Jurkat, Clone E6-1 (cell line): Measurements from ENCODE around the gene LGALS9. TPM values are rescaled to one million over a fixed set of nuclear protein-coding genes. Genes with fewer than 3 reads are reported as not detected.

Source experiments
- DNase-seq: peaks from one replicate; pipeline ENCODE4 v3.0.0-alpha.2; 2011; ENCODE audit warnings: low read depth, low spot score
- H3K4me3 ChIP-seq: 2 replicates; pipeline ENCODE4 v1.5.1; 2011; ENCODE audit warnings: mild to moderate bottlenecking, low read length, control low read depth, moderate library complexity
- polyA plus RNA-seq: library from polyadenylated mRNA; unstranded; fragments of >200 nt; gene quantifications from one replicate; pipeline ENCODE4 v1.2.1, GENCODE V29; 2012; ENCODE audit warnings: missing spikeins; ENCODE audit not compliant: insufficient read length, insufficient read depth

Gene LGALS9
- 22.1 TPM for polyA plus RNA-seq

- H3K4me3 ChIP-seq: peak within 1 kb of the TSS; percentile 90
- peak; percentile 54 for DNase-seq
Measured at GRCh38 chr17:27630607-27631410, at the start of gene LGALS9. TSS of gene LGALS9 (plus strand) at chr17:27631188. CDS start at chr17:27631266, 78 bp downstream.

- DNase-seq: no peak
Measured at GRCh38 chr17:27582696-27583095, 48.3 kb upstream of the LGALS9 start.

DNA sequence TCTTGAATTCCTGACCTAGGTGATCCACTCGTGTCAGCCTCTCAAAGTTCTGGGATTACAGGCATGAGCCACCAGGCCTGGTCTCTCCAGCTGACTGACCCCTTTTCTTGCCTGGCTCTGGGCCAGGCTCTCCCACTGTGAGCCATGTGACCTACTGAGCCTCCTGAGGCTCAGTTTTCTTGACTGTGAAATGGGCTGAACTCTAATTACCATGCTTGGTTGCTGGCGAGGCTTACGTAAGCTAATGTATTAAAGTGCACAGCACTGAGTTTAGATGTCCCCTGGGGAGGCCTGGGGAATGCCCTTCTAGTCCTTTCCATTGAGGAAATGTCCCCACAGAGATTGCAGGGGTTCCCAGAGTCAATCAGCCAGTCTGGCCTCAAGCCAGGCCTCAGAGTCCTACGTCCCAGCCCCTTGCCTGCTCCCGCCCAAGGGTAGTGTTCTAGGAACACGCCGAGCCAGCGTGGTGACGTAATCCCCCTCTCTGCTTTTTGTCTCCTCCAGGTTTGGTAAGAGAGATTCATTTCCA lies 45.8 kb upstream of the LGALS9 start:
- no peak overlapping the region for H3K4me3 ChIP-seq
- no peak for DNase-seq

More at GRCh38 chr17:27582696-27583095, 48.3 kb upstream of the LGALS9 start:
- H3K4me3 ChIP-seq: no peak overlapping the region

DNA sequence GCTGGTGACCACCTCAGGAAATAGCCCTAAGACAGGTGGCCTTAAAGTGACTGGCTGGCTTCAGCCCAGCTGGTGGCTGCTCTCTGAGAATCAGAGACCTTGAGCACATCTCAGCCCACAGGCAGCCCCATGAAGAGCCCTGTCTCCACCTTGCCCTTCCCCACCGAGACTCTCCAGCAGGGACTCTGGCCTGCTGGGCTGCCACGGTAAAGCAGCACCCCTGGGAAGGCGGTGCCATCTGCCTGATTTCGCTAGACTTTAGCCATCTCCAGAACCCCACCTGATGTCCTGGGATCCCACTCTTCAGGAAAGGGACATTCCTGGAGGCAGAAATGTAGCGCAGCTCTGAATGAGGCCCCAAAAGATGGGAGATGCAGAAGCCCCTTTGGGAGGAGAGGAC lies 45.2 kb upstream of the LGALS9 start:
- H3K4me3 ChIP-seq: no peak overlapping the region
- DNase-seq: no peak

- no peak for DNase-seq
- H3K4me3 ChIP-seq: no peak overlapping the region
Measured at GRCh38 chr17:27586203-27586721, 44.7 kb upstream of the LGALS9 start.

GRCh38 chr17:27588354-27588753 lies 42.6 kb upstream of the LGALS9 start:
- DNase-seq: no peak
- H3K4me3 ChIP-seq: no peak overlapping the region

GRCh38 chr17:27590864-27591263 lies 40.1 kb upstream of the LGALS9 start:
- no peak for DNase-seq
- no peak overlapping the region for H3K4me3 ChIP-seq

GRCh38 chr17:27591986-27592385 lies 39.0 kb upstream of the LGALS9 start:
- H3K4me3 ChIP-seq: no peak overlapping the region
- DNase-seq: no peak

GRCh38 chr17:27593232-27593856 lies 37.6 kb upstream of the LGALS9 start:
- no peak overlapping the region for H3K4me3 ChIP-seq
- DNase-seq: no peak

DNA sequence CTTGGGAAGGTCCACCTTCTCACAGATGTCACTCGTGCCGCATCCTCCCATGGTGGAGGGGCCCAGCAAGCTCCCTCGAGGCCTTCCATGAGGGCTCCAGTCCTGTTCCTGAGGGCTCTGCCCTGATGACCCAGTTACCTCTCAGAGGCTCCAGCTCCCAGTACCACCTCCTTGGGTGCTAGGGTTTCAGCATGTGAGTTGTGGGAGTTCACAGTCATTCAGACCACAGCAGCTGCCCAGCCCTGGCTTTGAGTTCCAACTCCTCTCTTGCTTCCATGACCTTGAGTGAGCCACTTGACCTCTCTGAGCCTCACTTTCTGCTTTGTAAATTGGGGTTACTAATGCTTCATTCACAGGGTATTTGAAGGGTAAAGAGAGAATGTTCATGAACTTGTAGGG lies 37.1 kb upstream of the LGALS9 start:
- no peak for DNase-seq
- H3K4me3 ChIP-seq: no peak overlapping the region

GRCh38 chr17:27595208-27595607 lies 35.8 kb upstream of the LGALS9 start:
- no peak for DNase-seq
- H3K4me3 ChIP-seq: no peak overlapping the region

GRCh38 chr17:27596096-27596495 lies 34.9 kb upstream of the LGALS9 start:
- no peak overlapping the region for H3K4me3 ChIP-seq
- no peak for DNase-seq

GRCh38 chr17:27596566-27597187 lies 34.3 kb upstream of the LGALS9 start:
- H3K4me3 ChIP-seq: no peak overlapping the region
- DNase-seq: no peak

- H3K4me3 ChIP-seq: no peak overlapping the region
- no peak for DNase-seq
Measured at GRCh38 chr17:27597188-27597580, 33.8 kb upstream of the LGALS9 start.

- no peak overlapping the region for H3K4me3 ChIP-seq
- no peak for DNase-seq
Measured at GRCh38 chr17:27597783-27598320, 33.1 kb upstream of the LGALS9 start.

DNA sequence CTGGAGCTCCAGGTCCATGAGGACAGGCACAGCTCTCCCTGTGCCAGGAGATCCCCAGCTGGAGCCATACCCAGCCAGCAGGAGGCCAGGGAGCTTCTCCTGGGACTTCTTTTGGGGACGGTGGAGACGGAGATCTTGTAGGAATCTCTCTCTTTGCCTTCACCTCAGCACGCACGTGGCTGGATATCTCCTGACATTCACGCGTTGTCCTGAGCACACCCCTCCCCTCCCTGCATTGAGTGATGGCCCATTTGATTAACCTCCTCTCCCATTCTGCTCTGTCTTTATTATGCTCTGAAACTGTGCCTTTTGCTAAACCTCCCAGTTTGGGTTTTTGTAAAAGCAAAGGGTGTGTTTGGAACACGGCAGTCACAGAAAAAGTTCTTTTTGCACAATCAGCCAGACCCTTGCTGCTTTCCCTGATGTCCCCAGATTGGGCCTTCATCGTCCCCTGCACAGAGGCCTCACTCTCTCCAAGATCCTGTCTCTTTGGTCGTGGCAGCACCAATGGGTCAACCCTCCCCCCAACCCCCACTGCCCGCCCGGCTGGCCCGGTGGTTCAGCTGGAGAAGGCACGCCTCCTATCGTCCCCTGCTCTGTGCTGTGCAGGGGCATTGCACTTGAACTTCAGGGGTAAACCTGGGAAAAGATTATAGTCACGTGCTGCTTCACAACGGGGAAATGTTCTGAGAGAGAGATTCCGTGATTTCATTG lies 32.5 kb upstream of the LGALS9 start:
- DNase-seq: no peak

DNA sequence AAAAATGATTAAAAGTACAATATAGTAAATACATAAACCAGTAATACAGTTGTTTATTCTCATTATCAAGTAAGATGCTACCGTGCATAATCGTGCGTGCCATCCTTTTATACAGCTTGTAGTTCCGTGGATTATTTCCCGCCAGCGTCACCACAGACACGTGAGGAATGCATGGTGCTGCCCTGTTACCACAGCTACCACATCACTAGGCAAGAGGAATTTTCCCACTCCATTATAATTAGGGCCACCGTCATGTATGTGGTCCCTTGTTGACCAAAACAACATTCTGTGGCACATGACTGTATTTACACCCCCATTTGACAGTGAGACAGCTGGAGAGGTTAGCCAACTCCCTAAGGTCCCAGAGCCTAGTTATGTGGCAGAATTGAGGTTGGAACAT lies 30.5 kb upstream of the LGALS9 start:
- no peak overlapping the region for H3K4me3 ChIP-seq
- DNase-seq: no peak

More for the DNA sequence above, 32.5 kb upstream of the LGALS9 start:
- H3K4me3 ChIP-seq: no peak overlapping the region

GRCh38 chr17:27601069-27601974 lies 29.7 kb upstream of the LGALS9 start:
- DNase-seq: peak; percentile 78
- no peak overlapping the region for H3K4me3 ChIP-seq
